GM03348 (cell line): ENCODE measurements around the gene ABCF2.
A peak's percentile ranks its signal among the peaks of the same experiment; 100 is the strongest.

Experiments
- DNase-seq: peaks from one replicate; pipeline ENCODE4 v3.0.0; 2012; ENCODE audit warnings: low spot score

ABCF2 gene

GRCh38 chr7:151173386-151174245 lies 53.4 kb downstream of the ABCF2 start:
- no peak for DNase-seq

GRCh38 chr7:151172273-151173141 lies 54.5 kb downstream of the ABCF2 start:
- peak; percentile 95 for DNase-seq

GRCh38 chr7:151168787-151169162 lies 58.2 kb downstream of the ABCF2 start:
- no peak for DNase-seq

- peak; percentile 64 for DNase-seq
Measured at GRCh38 chr7:151168003-151168786, 58.8 kb downstream of the ABCF2 start.

GRCh38 chr7:151167197-151167961 lies 59.6 kb downstream of the ABCF2 start, which contains the start of gene GBX1:
TSS of gene GBX1 (minus strand) at chr7:151167694. CDS start at chr7:151167548, 146 bp downstream.
- peak; percentile 57 for DNase-seq

DNA sequence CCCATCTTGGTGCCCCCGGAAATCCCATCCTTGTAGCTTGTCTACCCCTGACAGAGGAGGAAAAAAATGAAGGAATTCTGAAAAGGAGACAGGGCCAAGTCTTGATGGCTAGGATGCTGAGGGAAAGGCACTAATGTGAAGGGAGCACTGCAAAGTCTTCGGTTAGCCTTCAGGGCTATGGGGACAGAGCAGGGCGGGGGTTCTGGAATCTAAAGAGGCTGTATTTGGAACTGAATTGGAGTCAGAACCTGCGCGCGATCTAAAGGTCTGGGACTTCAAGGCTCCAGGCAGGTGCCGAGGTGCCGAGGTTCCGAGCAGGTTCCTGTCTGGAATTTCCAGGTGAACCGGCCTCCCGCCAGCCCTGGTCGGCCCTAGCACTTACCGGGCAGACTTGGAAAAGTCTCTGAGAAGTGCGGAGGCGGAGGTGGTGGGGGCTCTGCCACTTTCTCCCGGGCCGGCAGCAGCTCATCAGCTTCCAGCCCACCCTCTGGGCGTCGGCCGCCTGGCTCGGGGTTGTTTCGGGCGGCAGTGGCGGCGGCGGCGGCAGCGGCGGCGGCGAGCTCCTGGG lies 60.3 kb downstream of the ABCF2 start:
- no peak for DNase-seq
